SK-N-SH (cell line): ENCODE measurements around the gene ADGRL3. TPM values are rescaled to one million over a fixed set of nuclear protein-coding genes. Genes with fewer than 3 reads are reported as not detected.

Experiments
- CTCF ChIA-PET: fragments of 300-600, 350-600 bp; formaldehyde crosslinking; extraction: SDS; loops from one replicate; lab custom pipeline; 2021; lab: Yijun Ruan, JAX
- POLR2A ChIA-PET: fragments of 350-600 bp; sonication (Branson Sonifier 250); formaldehyde crosslinking; extraction: SDS; loops from one replicate; lab custom pipeline; 2020; ENCODE audit warnings: antibody characterized with exemption, inconsistent platforms; lab: Yijun Ruan, JAX
- DNase-seq: peaks from one replicate; pipeline ENCODE4 v3.0.0; 2012
- H2AFZ ChIP-seq: fragments of 200-600 bp; sonication (generic); 2 replicates; pipeline ENCODE4 v1.8.1; 2016; ENCODE audit warnings: antibody characterized with exemption, mild to moderate bottlenecking, low read depth
- H3F3A ChIP-seq: fragments of 200-600 bp; sonication (generic); replicated peaks from 2 replicates; pipeline ENCODE3; 2016; ENCODE audit warnings: antibody characterized with exemption, mild to moderate bottlenecking; ENCODE audit not compliant: insufficient read depth
- H3K27ac ChIP-seq, 2 experiments: fragments of 200-500 bp in 1 of 2; fragments of 200-600 bp in 1 of 2; sonication (Bioruptor generic) in 1 of 2; sonication (generic), shearing (Covaris generic) in 1 of 2; 2 replicates each; pipeline versions ENCODE4 v1.5.1 to v1.6.1; 2014 to 2016; ENCODE audit warnings: low read depth in 2 of 2, inconsistent platforms in 1 of 2, low read length in 1 of 2, mild to moderate bottlenecking in 1 of 2, mixed read lengths in 1 of 2
- H3K27me3 ChIP-seq: fragments of 200-600 bp; sonication (generic), shearing (Covaris generic); 2 replicates; pipeline ENCODE4 v1.6.1; 2016; ENCODE audit warnings: mixed run types; ENCODE audit not compliant: insufficient read depth
- H3K36me3 ChIP-seq, 2 experiments: fragments of 200-500 bp in 1 of 2; fragments of 200-600 bp in 1 of 2; sonication (Bioruptor generic) in 1 of 2; sonication (generic) in 1 of 2; replicated peaks in 1 of 2; 2 replicates each; pipeline versions ENCODE3 to v1.5.1; 2014 to 2016; ENCODE audit warnings: low read length in 1 of 2, mild to moderate bottlenecking in 1 of 2; ENCODE audit not compliant: insufficient read depth in 2 of 2, control insufficient read depth in 1 of 2
- H3K4me1 ChIP-seq, 2 experiments: fragments of 200-500 bp in 1 of 2; fragments of 200-600 bp in 1 of 2; sonication (Bioruptor generic) in 1 of 2; sonication (generic), shearing (Covaris generic) in 1 of 2; 2 replicates each; pipeline versions ENCODE4 v1.5.1 to v1.6.1; 2014 to 2016; ENCODE audit warnings: low read depth in 1 of 2, low read length in 1 of 2, mixed run types in 1 of 2; ENCODE audit not compliant: insufficient read depth in 2 of 2, control insufficient read depth in 1 of 2
- H3K4me2 ChIP-seq: fragments of 200-600 bp; sonication (generic), shearing (Covaris generic); 2 replicates; pipeline ENCODE4 v1.6.1; 2017; ENCODE audit warnings: mixed run types
- H3K4me3 ChIP-seq, 2 experiments: fragments of 200-500 bp in 1 of 2; fragments of 200-600 bp in 1 of 2; sonication (Bioruptor generic) in 1 of 2; sonication (generic), shearing (Covaris generic) in 1 of 2; 2 replicates each; pipeline versions ENCODE4 v1.5.1 to v1.8.1; 2014 to 2016; ENCODE audit warnings: low read depth in 2 of 2, inconsistent platforms in 1 of 2, low read length in 1 of 2, mild to moderate bottlenecking in 1 of 2, mixed read lengths in 1 of 2, moderate library complexity in 1 of 2
- H3K79me2 ChIP-seq: fragments of 200-600 bp; sonication (generic); 2 replicates; pipeline ENCODE4 v1.8.1; 2017; ENCODE audit warnings: mild to moderate bottlenecking; ENCODE audit not compliant: insufficient read depth
- H3K9ac ChIP-seq: fragments of 200-600 bp; sonication (generic); 2 replicates; pipeline ENCODE4 v1.6.1; 2017; ENCODE audit warnings: mixed run types
- H3K9me2 ChIP-seq: fragments of 200-600 bp; sonication (generic); 2 replicates; pipeline ENCODE4 v1.6.1; 2017; ENCODE audit warnings: mixed run types
- H3K9me3 ChIP-seq: fragments of 200-600 bp; sonication (generic); 2 replicates; pipeline ENCODE4 v1.6.1; 2017; ENCODE audit warnings: mixed run types, mild to moderate bottlenecking, moderate library complexity
- H4K20me1 ChIP-seq: fragments of 200-600 bp; sonication (generic); 2 replicates; pipeline ENCODE4 v1.6.1; 2017; ENCODE audit warnings: mild to moderate bottlenecking, mixed run types; ENCODE audit not compliant: insufficient read depth
- EP300 ChIP-seq, 2 experiments: IDR thresholded peaks; 2 replicates each; pipeline versions ENCODE4 v1.4.0 to v1.6.1; 2012; ENCODE audit warnings: borderline replicate concordance in 1 of 2, low read depth in 1 of 2, low read length in 1 of 2
- FOSL2 ChIP-seq: IDR thresholded peaks from 2 replicates; pipeline ENCODE4 v1.4.0; 2012; ENCODE audit warnings: low read depth, mild to moderate bottlenecking, moderate library complexity, borderline replicate concordance
- FOXJ3 ChIP-seq: sonication (generic); formaldehyde crosslinking; IDR thresholded peaks from 2 replicates; pipeline ENCODE4 v1.5.1; 2020; ENCODE audit warnings: mild to moderate bottlenecking, missing genetic modification reagents
- FOXM1 ChIP-seq: IDR thresholded peaks from 2 replicates; pipeline ENCODE4 v1.4.0; 2012; ENCODE audit warnings: low read depth, mild to moderate bottlenecking
- GABPA ChIP-seq: IDR thresholded peaks from 2 replicates; pipeline ENCODE4 v1.4.0; 2012; ENCODE audit warnings: low read depth, mild to moderate bottlenecking
- GATA2 ChIP-seq: sonication (generic); formaldehyde crosslinking; IDR thresholded peaks from 2 replicates; pipeline ENCODE4 v1.5.0; 2020; ENCODE audit warnings: mild to moderate bottlenecking, missing genetic modification reagents
- JUND ChIP-seq: IDR thresholded peaks from 2 replicates; pipeline ENCODE4 v1.4.0; 2012
- MEF2A ChIP-seq: IDR thresholded peaks from 2 replicates; pipeline ENCODE4 v1.4.0; 2012; ENCODE audit warnings: low read depth, borderline replicate concordance
- POLR2AphosphoS5 ChIP-seq: IDR thresholded peaks from 2 replicates; pipeline ENCODE4 v1.6.1; 2012; ENCODE audit warnings: low read depth, low read length
- RAD21 ChIP-seq: IDR thresholded peaks from 2 replicates; pipeline ENCODE4 v1.6.1; 2012; ENCODE audit warnings: mild to moderate bottlenecking, low read length
- RFX5 ChIP-seq: IDR thresholded peaks from 2 replicates; pipeline ENCODE4 v1.6.1; 2012; ENCODE audit warnings: mild to moderate bottlenecking, improper control_type of control experiment, low read length
- RXRA ChIP-seq: IDR thresholded peaks from 2 replicates; pipeline ENCODE4 v1.4.0; 2012; ENCODE audit warnings: low read depth, mild to moderate bottlenecking, borderline replicate concordance
- SMC3 ChIP-seq: IDR thresholded peaks from 2 replicates; pipeline ENCODE4 v1.6.1; 2012; ENCODE audit warnings: low read depth, low read length, improper control_type of control experiment
- TEAD4 ChIP-seq: IDR thresholded peaks from 2 replicates; pipeline ENCODE4 v1.4.0; 2012; ENCODE audit warnings: mild to moderate bottlenecking, borderline replicate concordance; ENCODE audit not compliant: insufficient read depth
- WGBS: methylation state at CpG from one replicate; pipeline ENCODE4 v1.1.6; 2017; ENCODE audit warnings: low lambda C conversion rate; 5-methylcytosine and 5-hydroxymethylcytosine counted together
- polyA plus RNA-seq, 3 experiments: library from polyadenylated mRNA; depleted of rRNA; stranded (reverse); fragments of >200 nt; gene quantifications; 2 replicates each; pipeline ENCODE4 v1.2.3, GENCODE V29; 2012
- TF ChIP-seq, protein P1 (sequence below): IDR thresholded peaks from 2 replicates; pipeline ENCODE4; 2012
- TF ChIP-seq, protein P2 (sequence below): IDR thresholded peaks from 2 replicates; pipeline ENCODE4 v1.4.0; 2012; ENCODE audit warnings: low read depth, borderline replicate concordance
- TF ChIP-seq, protein P3 (sequence below): fragments of 150-350 bp; IDR thresholded peaks from 2 replicates; pipeline ENCODE4 v1.6.1; 2016; ENCODE audit warnings: mild to moderate bottlenecking, low read depth, low read length
- TF ChIP-seq, protein P4 (sequence below): fragments of 150-350 bp; IDR thresholded peaks from 2 replicates; pipeline ENCODE4 v1.6.1; 2017; ENCODE audit warnings: antibody characterized with exemption, low read length, low read depth, borderline replicate concordance
- TF ChIP-seq, protein P5 (sequence below): IDR thresholded peaks from 2 replicates; pipeline ENCODE4 v1.4.0; 2012; ENCODE audit warnings: low read depth

ADGRL3 gene
- polyA plus RNA-seq, 1 of the 3 experiments (the other 2 are of a cell fraction): 0.03 TPM

DNA sequence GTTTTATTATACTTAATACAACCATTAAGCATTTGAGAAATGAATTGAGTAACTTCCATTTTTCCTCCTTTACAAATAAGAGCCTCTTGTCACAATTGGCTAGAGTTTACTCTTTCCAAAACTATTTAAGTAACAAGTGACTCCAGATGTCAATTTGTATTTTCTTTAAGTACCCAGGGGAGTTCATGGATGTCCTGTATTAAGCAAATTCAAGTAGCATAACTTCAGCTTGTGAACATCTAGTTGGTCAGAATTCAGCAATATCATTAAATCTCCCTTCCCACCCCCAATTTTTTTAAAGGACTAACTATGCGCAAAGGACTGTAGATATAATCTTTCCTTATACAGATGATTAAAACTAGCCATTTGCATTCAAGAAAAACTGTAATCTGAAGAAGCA is 1.4 kb upstream of the ADGRL3 start:
- H3K9me3 ChIP-seq: no peaks in the 10 kb centered on the region
- H3K4me2 ChIP-seq: no peak overlapping the region
- H4K20me1 ChIP-seq: no peaks in the 10 kb centered on the region
- H3K79me2 ChIP-seq: no peaks in the 10 kb centered on the region
- no peaks in the 10 kb centered on the region for H3K9me2 ChIP-seq
- H3K27ac ChIP-seq: no peak overlapping the region
- no peak overlapping the region for H2AFZ ChIP-seq
- 85% methylated on average over 1 of the region's 1 CpG for WGBS
- no peak for DNase-seq
- peaks cover 0 to 16% of the 10 kb centered on the region in 2 experiments; a peak in 2 of 4 replicates for H3K4me1 ChIP-seq
- H3K4me3 ChIP-seq: no peak overlapping the region
- POLR2A ChIA-PET: no interaction called here
- no peak overlapping the region for H3K9ac ChIP-seq
- peaks cover 40% of the 10 kb centered on the region for H3K27me3 ChIP-seq
- TF ChIP-seq RAD21 (no peak), MEF2A (no peak), JUND (no peak), RFX5 (no peak), GATA2 (no peak), POLR2AphosphoS5 (no peak), FOSL2 (no peak), TEAD4 (no peak), GABPA (no peak), FOXM1 (no peak), FOXJ3 (CRISPR knock-in tag) (no peak), EP300 (IDR thresholded peaks at IDR 0.05; ENCODE audit: borderline replicate concordance in 1 of 2, low read depth in 1 of 2, low read length in 1 of 2) (no peak), RXRA (no peak), SMC3 (no peak)
- TF ChIP-seq, protein P1, sequence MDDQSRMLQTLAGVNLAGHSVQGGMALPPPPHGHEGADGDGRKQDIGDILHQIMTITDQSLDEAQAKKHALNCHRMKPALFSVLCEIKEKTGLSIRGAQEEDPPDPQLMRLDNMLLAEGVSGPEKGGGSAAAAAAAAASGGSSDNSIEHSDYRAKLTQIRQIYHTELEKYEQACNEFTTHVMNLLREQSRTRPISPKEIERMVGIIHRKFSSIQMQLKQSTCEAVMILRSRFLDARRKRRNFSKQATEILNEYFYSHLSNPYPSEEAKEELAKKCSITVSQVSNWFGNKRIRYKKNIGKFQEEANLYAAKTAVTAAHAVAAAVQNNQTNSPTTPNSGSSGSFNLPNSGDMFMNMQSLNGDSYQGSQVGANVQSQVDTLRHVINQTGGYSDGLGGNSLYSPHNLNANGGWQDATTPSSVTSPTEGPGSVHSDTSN: no peak
- TF ChIP-seq, protein P2, sequence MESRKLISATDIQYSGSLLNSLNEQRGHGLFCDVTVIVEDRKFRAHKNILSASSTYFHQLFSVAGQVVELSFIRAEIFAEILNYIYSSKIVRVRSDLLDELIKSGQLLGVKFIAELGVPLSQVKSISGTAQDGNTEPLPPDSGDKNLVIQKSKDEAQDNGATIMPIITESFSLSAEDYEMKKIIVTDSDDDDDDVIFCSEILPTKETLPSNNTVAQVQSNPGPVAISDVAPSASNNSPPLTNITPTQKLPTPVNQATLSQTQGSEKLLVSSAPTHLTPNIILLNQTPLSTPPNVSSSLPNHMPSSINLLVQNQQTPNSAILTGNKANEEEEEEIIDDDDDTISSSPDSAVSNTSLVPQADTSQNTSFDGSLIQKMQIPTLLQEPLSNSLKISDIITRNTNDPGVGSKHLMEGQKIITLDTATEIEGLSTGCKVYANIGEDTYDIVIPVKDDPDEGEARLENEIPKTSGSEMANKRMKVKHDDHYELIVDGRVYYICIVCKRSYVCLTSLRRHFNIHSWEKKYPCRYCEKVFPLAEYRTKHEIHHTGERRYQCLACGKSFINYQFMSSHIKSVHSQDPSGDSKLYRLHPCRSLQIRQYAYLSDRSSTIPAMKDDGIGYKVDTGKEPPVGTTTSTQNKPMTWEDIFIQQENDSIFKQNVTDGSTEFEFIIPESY: no peak
- TF ChIP-seq, protein P3, sequence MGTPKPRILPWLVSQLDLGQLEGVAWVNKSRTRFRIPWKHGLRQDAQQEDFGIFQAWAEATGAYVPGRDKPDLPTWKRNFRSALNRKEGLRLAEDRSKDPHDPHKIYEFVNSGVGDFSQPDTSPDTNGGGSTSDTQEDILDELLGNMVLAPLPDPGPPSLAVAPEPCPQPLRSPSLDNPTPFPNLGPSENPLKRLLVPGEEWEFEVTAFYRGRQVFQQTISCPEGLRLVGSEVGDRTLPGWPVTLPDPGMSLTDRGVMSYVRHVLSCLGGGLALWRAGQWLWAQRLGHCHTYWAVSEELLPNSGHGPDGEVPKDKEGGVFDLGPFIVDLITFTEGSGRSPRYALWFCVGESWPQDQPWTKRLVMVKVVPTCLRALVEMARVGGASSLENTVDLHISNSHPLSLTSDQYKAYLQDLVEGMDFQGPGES: no peak
- TF ChIP-seq, protein P4, sequence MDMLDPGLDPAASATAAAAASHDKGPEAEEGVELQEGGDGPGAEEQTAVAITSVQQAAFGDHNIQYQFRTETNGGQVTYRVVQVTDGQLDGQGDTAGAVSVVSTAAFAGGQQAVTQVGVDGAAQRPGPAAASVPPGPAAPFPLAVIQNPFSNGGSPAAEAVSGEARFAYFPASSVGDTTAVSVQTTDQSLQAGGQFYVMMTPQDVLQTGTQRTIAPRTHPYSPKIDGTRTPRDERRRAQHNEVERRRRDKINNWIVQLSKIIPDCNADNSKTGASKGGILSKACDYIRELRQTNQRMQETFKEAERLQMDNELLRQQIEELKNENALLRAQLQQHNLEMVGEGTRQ: no peak
- TF ChIP-seq, protein P5, sequence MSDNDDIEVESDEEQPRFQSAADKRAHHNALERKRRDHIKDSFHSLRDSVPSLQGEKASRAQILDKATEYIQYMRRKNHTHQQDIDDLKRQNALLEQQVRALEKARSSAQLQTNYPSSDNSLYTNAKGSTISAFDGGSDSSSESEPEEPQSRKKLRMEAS: no peak
- no peaks in the 10 kb centered on the region for H3F3A ChIP-seq
- no peaks in the 10 kb centered on the region for H3K36me3 ChIP-seq
- CTCF ChIA-PET: no interaction called here
